GM23338 (cell line): ENCODE measurements around the gene MAP2K7. TPM values are rescaled to one million over a fixed set of nuclear protein-coding genes. Genes with fewer than 3 reads are reported as not detected.

Experiments
- ATAC-seq: fragments of 200-7000 bp; cut with Tn5 transposase; 3 replicates; pipeline ENCODE4 v1.9.1; 2020
- DNase-seq: peaks from one replicate; pipeline ENCODE4 v3.0.0-alpha.2; 2015; ENCODE audit warnings: low spot score
- H2AFZ ChIP-seq: fragments of 200-600 bp; sonication (generic); 2 replicates; pipeline ENCODE4 v1.8.0; 2016; ENCODE audit warnings: antibody characterized with exemption, mild to moderate bottlenecking, moderate library complexity
- H3F3A ChIP-seq: fragments of 200-600 bp; sonication (generic); replicated peaks from 2 replicates; pipeline ENCODE4 v1.8.0; 2017; ENCODE audit warnings: antibody characterized with exemption, mixed run types, low read depth
- H3K27ac ChIP-seq: fragments of 200-600 bp; sonication (generic); 2 replicates; pipeline ENCODE4 v1.6.1; 2016; ENCODE audit warnings: low read depth
- H3K27me3 ChIP-seq: fragments of 200-600 bp; sonication (generic); 2 replicates; pipeline ENCODE4 v1.8.0; 2016; ENCODE audit warnings: mild to moderate bottlenecking, mixed run types, moderate library complexity; ENCODE audit not compliant: insufficient read depth
- H3K36me3 ChIP-seq: fragments of 200-600 bp; sonication (generic); 2 replicates; pipeline ENCODE4 v1.8.0; 2016; ENCODE audit warnings: mild to moderate bottlenecking; ENCODE audit not compliant: insufficient read depth
- H3K4me1 ChIP-seq: fragments of 200-600 bp; sonication (generic); 2 replicates; pipeline ENCODE4 v1.8.0; 2016; ENCODE audit warnings: mild to moderate bottlenecking, moderate library complexity; ENCODE audit not compliant: insufficient read depth
- H3K4me2 ChIP-seq: fragments of 200-600 bp; sonication (generic); 2 replicates; pipeline ENCODE4 v1.7.1; 2017; ENCODE audit warnings: mixed run types
- H3K4me3 ChIP-seq: fragments of 200-600 bp; sonication (generic); 2 replicates; pipeline ENCODE4 v1.6.1; 2016; ENCODE audit warnings: mixed run types
- H3K79me2 ChIP-seq: fragments of 200-600 bp; sonication (generic); replicated peaks from 2 replicates; pipeline ENCODE4 v1.8.0; 2017; ENCODE audit warnings: mild to moderate bottlenecking; ENCODE audit not compliant: insufficient read depth
- H3K9me2 ChIP-seq: fragments of 200-600 bp; sonication (generic); 2 replicates; pipeline ENCODE4 v1.8.0; 2017; ENCODE audit not compliant: insufficient read depth
- H4K20me1 ChIP-seq: fragments of 200-600 bp; sonication (generic); replicated peaks from 2 replicates; pipeline ENCODE4 v1.8.0; 2017; ENCODE audit warnings: mild to moderate bottlenecking; ENCODE audit not compliant: insufficient read depth
- H3K27ac Mint-ChIP-seq: 2 replicates; pipeline ENCODE4 v1.8.0; 2020; ENCODE audit warnings: inconsistent platforms, mild to moderate bottlenecking, moderate library complexity, mixed read lengths
- H3K27me3 Mint-ChIP-seq: 3 replicates; pipeline ENCODE4 v1.8.0; 2022; ENCODE audit warnings: low read depth, mild to moderate bottlenecking, moderate library complexity, mixed read lengths, inconsistent platforms; ENCODE audit not compliant: insufficient read depth, poor library complexity
- H3K36me3 Mint-ChIP-seq: 3 replicates; pipeline ENCODE4 v1.8.0; 2021; ENCODE audit warnings: low read depth, mild to moderate bottlenecking, inconsistent platforms, moderate library complexity, mixed read lengths
- H3K4me1 Mint-ChIP-seq: 3 replicates; pipeline ENCODE4 v1.8.0; 2020; ENCODE audit warnings: mild to moderate bottlenecking, inconsistent platforms, mixed read lengths
- H3K4me3 Mint-ChIP-seq: 3 replicates; pipeline ENCODE4 v1.8.0; 2021; ENCODE audit warnings: moderate library complexity, mild to moderate bottlenecking, inconsistent platforms, mixed read lengths
- H3K9me3 Mint-ChIP-seq: 3 replicates; pipeline ENCODE4 v1.8.0; 2020; ENCODE audit warnings: moderate library complexity, mild to moderate bottlenecking, inconsistent platforms, mixed read lengths
- EZH2phosphoT487 ChIP-seq: fragments of 200-600 bp; sonication (generic); IDR thresholded peaks from one replicate; pipeline ENCODE4 v1.8.1; 2018; ENCODE audit warnings: antibody characterized with exemption; ENCODE audit not compliant: unreplicated experiment
- NANOG ChIP-seq: IDR thresholded peaks from 2 replicates; pipeline ENCODE4 v1.6.1; 2016; ENCODE audit warnings: antibody characterized with exemption, borderline replicate concordance
- POLR2AphosphoS5 ChIP-seq: IDR thresholded peaks from 2 replicates; pipeline ENCODE4 v1.6.1; 2016; ENCODE audit warnings: antibody characterized with exemption, low read depth
- REST ChIP-seq: IDR thresholded peaks from one replicate; pipeline ENCODE4 v1.6.1; 2018; ENCODE audit warnings: antibody characterized with exemption; ENCODE audit not compliant: unreplicated experiment
- ZNF114 ChIP-seq: fragments of 250-450 bp; sonication (Bioruptor Pico); IDR thresholded peaks from 2 replicates; pipeline ENCODE4 v1.5.0; 2020; ENCODE audit warnings: mild to moderate bottlenecking, moderate library complexity
- ZNF331 ChIP-seq: fragments of 250-450 bp; sonication (Bioruptor Pico); IDR thresholded peaks from 2 replicates; pipeline ENCODE4 v1.5.0; 2020; ENCODE audit warnings: low read depth, mild to moderate bottlenecking, moderate library complexity
- polyA plus RNA-seq: library from polyadenylated mRNA; unstranded; fragments of >200 nt; fragmentation: Nextera tagmentation; extraction: Ambion mirVana; gene quantifications from 2 replicates; pipeline ENCODE4 v1.2.1, GENCODE V29; 2016
- total RNA-seq: library from RNA; depleted of rRNA; stranded (reverse); fragments of >200 nt; shearing (Covaris generic); gene quantifications from 2 replicates; pipeline ENCODE4 v1.2.3, GENCODE V29; 2014
- TF ChIP-seq, protein P1 (sequence below): IDR thresholded peaks from 2 replicates; pipeline ENCODE4 v1.6.1; 2016; ENCODE audit warnings: antibody characterized with exemption

MAP2K7 gene
- total and polyA plus RNA-seq, 2 experiments from 2014 or later: 11.3 to 22.6 TPM

DNA sequence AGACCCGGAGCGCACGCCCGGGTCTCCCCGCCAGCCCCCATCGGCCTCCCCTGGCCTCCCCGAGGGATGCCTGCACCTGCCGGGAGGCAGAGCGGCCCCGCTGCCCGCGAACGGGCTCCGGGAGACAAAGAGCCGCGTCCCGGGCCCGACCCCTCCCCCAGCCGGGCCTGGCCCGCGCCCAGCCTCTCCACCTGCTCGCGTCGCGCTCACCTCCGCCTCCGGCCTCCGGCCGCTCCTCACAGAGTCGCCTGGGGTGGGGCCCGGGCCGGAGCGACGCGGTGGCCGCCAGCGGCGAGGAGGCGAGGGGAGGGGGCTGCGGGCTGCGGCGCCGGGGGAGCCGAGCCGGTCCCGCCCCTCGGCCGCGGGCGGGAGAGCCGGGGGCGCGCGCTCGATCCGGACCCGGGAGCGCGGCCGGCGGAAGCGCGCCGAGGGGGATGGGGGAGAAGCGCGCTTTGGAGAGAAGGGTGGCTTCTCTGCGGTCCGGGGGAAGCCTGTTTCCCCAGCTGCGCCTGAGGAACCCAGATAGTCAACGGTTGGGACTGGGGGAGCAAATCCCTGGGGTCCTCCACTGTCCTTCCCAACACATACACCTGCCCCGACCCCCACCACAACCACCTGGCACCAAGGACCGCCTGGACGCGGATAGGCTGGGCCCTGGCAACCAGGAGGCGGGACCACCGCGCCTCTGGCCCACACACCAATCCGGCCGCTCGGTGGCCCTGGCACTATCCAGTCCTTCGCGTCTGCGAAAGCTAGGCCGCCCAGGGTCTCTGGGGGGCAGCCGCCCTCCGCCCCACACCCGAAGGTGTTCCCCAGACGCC lies 29.4 kb upstream of the MAP2K7 start, which contains the start of gene PRR36 (continued):
- TF ChIP-seq REST (no peak), NANOG (no peak)

DNA sequence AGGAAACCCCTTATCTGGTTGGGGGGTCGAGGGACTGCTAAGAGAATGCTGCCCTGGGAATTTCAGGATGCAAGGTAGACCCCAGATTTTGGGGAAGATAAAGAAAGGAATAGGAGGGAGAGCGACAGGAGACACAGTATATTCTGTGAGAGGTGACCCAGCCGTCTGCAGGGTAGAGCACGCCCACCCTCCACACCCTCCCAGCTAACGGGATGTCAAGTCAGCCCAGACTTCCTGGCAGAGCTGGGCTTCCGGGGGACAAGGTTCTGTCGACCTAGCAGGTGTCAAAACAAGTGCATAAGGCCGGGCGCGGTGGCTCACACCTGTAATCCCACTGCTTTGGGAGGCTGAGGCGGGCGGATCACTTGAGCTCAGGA lies 28.8 kb upstream of the MAP2K7 start:
- Mint-ChIP-seq H3K27me3 (peaks cover 32% of the 10 kb centered on the region), H3K36me3 (peaks cover 5% of the 10 kb centered on the region; the same call in 2 of the 3 replicates), H3K4me1 (peaks cover 18% of the 10 kb centered on the region), H3K9me3 (no peaks in the 10 kb centered on the region), H3K27ac (peak overlapping the region; percentile 83), H3K4me3 (peak overlapping the region; percentile 77)
- DNase-seq (peak; percentile 62), ATAC-seq (no peak; the same call in 2 of the 3 replicates)
- Histone ChIP-seq H3K4me3 (peak overlapping the region; percentile 81), H3K27me3 (peaks cover 14% of the 10 kb centered on the region), H2AFZ (peak overlapping the region; percentile 97), H4K20me1 (no peaks in the 10 kb centered on the region), H3K4me2 (peak overlapping the region; percentile 91), H3K9me2 (no peaks in the 10 kb centered on the region), H3K27ac (no peak overlapping the region), H3K79me2 (no peaks in the 10 kb centered on the region), H3K4me1 (peaks cover 13% of the 10 kb centered on the region; the same call in 1 of the 2 replicates), H3K36me3 (no peaks in the 10 kb centered on the region), H3F3A (peaks cover 12% of the 10 kb centered on the region; the same call in 1 of the 2 replicates)
- TF ChIP-seq POLR2AphosphoS5 (peak; percentile 33; the same call in 1 of the 2 replicates), EZH2phosphoT487 (no peak)

GRCh38 chr19:7877249-7877836 lies 26.3 kb upstream of the MAP2K7 start:
- H3K9me2 ChIP-seq: no peaks in the 10 kb centered on the region
- no peaks in the 10 kb centered on the region; the same call in 1 of the 2 replicates for H4K20me1 ChIP-seq
- H3K27ac ChIP-seq: no peak overlapping the region
- peaks cover 12% of the 10 kb centered on the region; the same call in 1 of the 2 replicates for H3K4me1 ChIP-seq
- peaks cover 8% of the 10 kb centered on the region; the same call in 1 of the 2 replicates for H3F3A ChIP-seq
- no peak overlapping the region for H3K4me3 Mint-ChIP-seq
- H3K27me3 Mint-ChIP-seq: peaks cover 11% of the 10 kb centered on the region
- no peak overlapping the region for H3K4me2 ChIP-seq
- no peak for ATAC-seq
- no peak overlapping the region for H2AFZ ChIP-seq
- H3K9me3 Mint-ChIP-seq: no peaks in the 10 kb centered on the region
- H3K36me3 Mint-ChIP-seq: no peaks in the 10 kb centered on the region
- no peak overlapping the region for H3K27ac Mint-ChIP-seq
- peaks cover 2% of the 10 kb centered on the region; the same call in 1 of the 3 replicates for H3K4me1 Mint-ChIP-seq
- peaks cover 14% of the 10 kb centered on the region for H3K27me3 ChIP-seq
- H3K4me3 ChIP-seq: no peak overlapping the region
- DNase-seq: no peak
- no peaks in the 10 kb centered on the region for H3K36me3 ChIP-seq
- no peaks in the 10 kb centered on the region for H3K79me2 ChIP-seq
- TF ChIP-seq ZNF331 (CRISPR knock-in tag) (no peak), NANOG (no peak), ZNF114 (CRISPR knock-in tag) (no peak)
- TF ChIP-seq, protein P1, sequence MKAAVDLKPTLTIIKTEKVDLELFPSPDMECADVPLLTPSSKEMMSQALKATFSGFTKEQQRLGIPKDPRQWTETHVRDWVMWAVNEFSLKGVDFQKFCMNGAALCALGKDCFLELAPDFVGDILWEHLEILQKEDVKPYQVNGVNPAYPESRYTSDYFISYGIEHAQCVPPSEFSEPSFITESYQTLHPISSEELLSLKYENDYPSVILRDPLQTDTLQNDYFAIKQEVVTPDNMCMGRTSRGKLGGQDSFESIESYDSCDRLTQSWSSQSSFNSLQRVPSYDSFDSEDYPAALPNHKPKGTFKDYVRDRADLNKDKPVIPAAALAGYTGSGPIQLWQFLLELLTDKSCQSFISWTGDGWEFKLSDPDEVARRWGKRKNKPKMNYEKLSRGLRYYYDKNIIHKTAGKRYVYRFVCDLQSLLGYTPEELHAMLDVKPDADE: no peak
